ENCODE measurements around the gene TPSAB1.
"Not testable (repeated sequence)": the region's sequence is repeated elsewhere in the genome, so short reads cannot be mapped to it uniquely, and the experiment has no call there.

Gene TPSAB1

GRCh38 chr16:1253701-1254364, 13.3 kb downstream of the TPSAB1 start:
- DNase-seq: not testable (repeated sequence)

GRCh38 chr16:1254821-1255220, 14.3 kb downstream of the TPSAB1 start:
- DNase-seq: not testable (repeated sequence)

- not testable (repeated sequence) for DNase-seq
Observed at GRCh38 chr16:1255276-1256122, 15.0 kb downstream of the TPSAB1 start, which contains the start of gene TPSD1. Gene TPSD1, plus strand, starts transcription at chr16:1256069. Its CDS starts 212 bp downstream, at chr16:1256281.

GRCh38 chr16:1256296-1256873, 15.9 kb downstream of the TPSAB1 start:
- not testable (repeated sequence) for DNase-seq

DNA sequence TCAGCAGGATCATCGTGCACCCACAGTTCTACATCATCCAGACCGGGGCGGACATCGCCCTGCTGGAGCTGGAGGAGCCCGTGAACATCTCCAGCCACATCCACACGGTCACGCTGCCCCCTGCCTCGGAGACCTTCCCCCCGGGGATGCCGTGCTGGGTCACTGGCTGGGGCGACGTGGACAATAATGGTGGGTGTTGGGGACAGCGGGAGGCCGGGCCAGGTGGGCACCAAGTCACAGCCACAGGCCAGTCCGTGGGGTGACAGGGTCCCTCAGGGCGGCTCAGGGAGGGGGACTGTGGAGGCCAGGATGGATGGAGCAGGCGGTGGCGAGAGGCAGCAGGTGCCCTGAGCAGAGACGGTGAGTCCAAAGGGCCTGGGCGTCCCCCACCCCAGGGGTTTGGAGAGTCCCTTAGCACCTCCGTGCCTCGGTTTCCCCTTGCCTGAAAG, 16.4 kb downstream of the TPSAB1 start:
- no peak for DNase-seq

- no peak for DNase-seq
Observed at GRCh38 chr16:1257561-1258224, 17.2 kb downstream of the TPSAB1 start.

GRCh38 chr16:1258225-1258600, 17.7 kb downstream of the TPSAB1 start:
- DNase-seq: no peak

- DNase-seq: no peak
Observed at GRCh38 chr16:1258906-1259759, 18.6 kb downstream of the TPSAB1 start.

- DNase-seq: no peak
Observed at GRCh38 chr16:1259760-1260068, 19.2 kb downstream of the TPSAB1 start.

GRCh38 chr16:1260101-1260680, 19.7 kb downstream of the TPSAB1 start:
- DNase-seq: no peak

GRCh38 chr16:1261131-1261892, 20.8 kb downstream of the TPSAB1 start:
- no peak for DNase-seq

- DNase-seq: no peak
Observed at GRCh38 chr16:1262210-1262845, 21.8 kb downstream of the TPSAB1 start.

DNA sequence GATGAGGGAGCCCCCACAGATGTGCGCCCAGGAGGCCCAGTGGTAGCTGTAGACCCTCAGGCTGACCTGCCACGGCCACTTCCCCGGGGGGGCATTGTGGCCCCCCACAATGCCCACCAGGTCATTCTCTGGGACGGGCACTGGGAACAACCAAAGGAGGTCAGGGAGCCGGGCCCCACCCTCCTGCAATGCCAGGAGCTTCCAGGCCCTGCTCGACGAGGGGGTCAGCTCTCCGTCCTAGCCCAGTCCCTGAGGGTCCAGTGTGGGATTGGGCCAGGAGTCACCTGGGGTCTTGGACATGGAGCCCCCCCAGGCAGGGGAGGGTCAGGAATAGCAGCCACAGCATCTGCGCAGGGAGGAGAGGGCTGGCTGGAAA, 22.3 kb downstream of the TPSAB1 start:
- no peak for DNase-seq

- no peak for DNase-seq
Observed at GRCh38 chr16:1263591-1264344, 23.3 kb downstream of the TPSAB1 start.

- DNase-seq: no peak
Observed at GRCh38 chr16:1264345-1265089, 24.0 kb downstream of the TPSAB1 start.

GRCh38 chr16:1265090-1265630, 24.7 kb downstream of the TPSAB1 start:
- no peak for DNase-seq

DNA sequence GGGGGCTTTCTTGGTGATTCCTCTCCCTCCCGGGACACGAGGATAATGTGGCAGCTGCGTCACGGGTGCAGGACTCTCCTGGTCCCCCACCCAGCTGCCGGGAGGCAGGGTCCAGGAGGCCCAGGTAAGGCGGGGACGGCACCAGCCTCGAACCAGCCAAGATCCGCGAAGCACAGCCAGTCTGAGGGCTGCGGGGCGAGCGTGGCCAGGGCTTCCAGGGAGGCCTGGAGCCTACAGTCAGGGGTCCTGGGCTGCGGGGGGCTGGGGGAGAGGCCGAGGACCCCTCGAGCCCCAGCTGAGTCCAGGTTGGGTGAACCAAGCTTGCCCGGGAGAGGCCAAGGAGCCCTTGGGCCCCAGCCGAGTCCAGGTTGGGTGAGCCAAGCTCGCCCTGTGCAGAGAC, 25.3 kb downstream of the TPSAB1 start:
- no peak for DNase-seq

DNA sequence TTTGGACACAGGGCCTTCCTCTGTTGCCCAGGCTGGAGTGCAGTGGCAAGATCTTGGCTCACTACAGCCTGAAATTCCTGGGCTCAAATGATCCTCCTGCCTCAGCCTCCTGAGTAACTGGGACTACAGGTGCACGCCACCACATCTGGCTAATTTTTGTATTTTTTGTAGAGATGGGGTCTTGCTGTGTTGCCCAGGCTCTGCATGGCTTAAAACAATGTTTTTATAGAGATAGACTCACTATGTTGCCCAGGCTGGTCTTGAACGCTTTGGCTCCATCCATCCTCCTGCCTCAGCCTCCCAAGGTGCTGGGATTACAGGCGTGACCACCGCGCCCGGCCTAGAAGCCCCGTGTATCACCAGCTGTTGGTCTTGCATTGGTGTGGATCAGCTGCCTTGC, 28.9 kb downstream of the TPSAB1 start:
- not testable (repeated sequence) for DNase-seq

- no peak for DNase-seq
Observed at GRCh38 chr16:1271380-1271723, 30.8 kb downstream of the TPSAB1 start.
